Breast epithelium (tissue), 3 donors: ENCODE measurements around the gene CX3CR1.

Source experiments
- POLR2A ChIP-seq: fragments of 450-650 bp; IDR thresholded peaks from one replicate; pipeline ENCODE4 v1.6.1; 2016; ENCODE audit warnings: antibody characterized with exemption, mild to moderate bottlenecking, moderate library complexity
- TF ChIP-seq, protein P1 (sequence below), 3 donors: fragments of 450-650 bp; IDR thresholded peaks; one replicate each; pipeline ENCODE4 v1.5.1; 2016 to 2017; ENCODE audit warnings: antibody characterized with exemption in 3 of 3, mild to moderate bottlenecking in 3 of 3, moderate library complexity in 3 of 3

DNA sequence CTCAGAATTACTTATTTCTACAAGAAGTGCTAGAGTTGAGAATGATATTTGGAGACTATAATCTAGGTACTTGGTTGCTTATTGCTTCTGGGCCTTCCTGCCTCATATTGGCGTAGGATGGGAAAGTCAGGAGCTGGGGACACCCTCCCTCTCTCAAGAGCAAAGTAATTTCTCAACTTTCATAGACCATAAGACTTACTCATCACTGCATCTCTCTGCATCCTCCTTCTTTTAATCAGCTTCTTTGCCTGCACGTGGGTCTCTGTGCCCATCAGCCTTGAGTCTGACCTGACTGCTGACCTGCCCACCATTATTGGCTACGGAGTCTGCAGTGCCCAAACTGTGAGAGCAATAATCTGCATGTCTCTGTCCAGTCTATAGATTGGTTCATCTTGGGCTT, 60.1 kb downstream of the CX3CR1 start:
- TF ChIP-seq, protein P1, sequence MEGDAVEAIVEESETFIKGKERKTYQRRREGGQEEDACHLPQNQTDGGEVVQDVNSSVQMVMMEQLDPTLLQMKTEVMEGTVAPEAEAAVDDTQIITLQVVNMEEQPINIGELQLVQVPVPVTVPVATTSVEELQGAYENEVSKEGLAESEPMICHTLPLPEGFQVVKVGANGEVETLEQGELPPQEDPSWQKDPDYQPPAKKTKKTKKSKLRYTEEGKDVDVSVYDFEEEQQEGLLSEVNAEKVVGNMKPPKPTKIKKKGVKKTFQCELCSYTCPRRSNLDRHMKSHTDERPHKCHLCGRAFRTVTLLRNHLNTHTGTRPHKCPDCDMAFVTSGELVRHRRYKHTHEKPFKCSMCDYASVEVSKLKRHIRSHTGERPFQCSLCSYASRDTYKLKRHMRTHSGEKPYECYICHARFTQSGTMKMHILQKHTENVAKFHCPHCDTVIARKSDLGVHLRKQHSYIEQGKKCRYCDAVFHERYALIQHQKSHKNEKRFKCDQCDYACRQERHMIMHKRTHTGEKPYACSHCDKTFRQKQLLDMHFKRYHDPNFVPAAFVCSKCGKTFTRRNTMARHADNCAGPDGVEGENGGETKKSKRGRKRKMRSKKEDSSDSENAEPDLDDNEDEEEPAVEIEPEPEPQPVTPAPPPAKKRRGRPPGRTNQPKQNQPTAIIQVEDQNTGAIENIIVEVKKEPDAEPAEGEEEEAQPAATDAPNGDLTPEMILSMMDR (IDR thresholded peaks at IDR 0.05): no peak
- TF ChIP-seq POLR2A: no peak
